Measurements from ENCODE around the gene TLN1.

GRCh38 chr9:35748242-35748857 lies 16.4 kb upstream of the TLN1 start:
- TF ChIP-seq POLR2A (IDR thresholded peaks at IDR 0.05; ENCODE audit: low read depth) (no peak), CTCF (IDR thresholded peaks at IDR 0.05) (no peak), EP300 (IDR thresholded peaks at IDR 0.05) (no peak)

Data from esophagus muscularis mucosa (tissue), 4 donors.